GM19455 (cell line): ENCODE measurements around the gene CFAP53.
A peak's percentile ranks its signal among the peaks of the same experiment; 100 is the strongest.
"Not testable (repeated sequence)": the region's sequence is repeated elsewhere in the genome, so short reads cannot be mapped to it uniquely, and the experiment has no call there.

Experiments
- ATAC-seq: cut with Tn5 transposase; IDR thresholded peaks from one replicate; pipeline ENCODE4 v1.9.1; 2021; ENCODE audit not compliant: unreplicated experiment

The CFAP53 gene, protein sequence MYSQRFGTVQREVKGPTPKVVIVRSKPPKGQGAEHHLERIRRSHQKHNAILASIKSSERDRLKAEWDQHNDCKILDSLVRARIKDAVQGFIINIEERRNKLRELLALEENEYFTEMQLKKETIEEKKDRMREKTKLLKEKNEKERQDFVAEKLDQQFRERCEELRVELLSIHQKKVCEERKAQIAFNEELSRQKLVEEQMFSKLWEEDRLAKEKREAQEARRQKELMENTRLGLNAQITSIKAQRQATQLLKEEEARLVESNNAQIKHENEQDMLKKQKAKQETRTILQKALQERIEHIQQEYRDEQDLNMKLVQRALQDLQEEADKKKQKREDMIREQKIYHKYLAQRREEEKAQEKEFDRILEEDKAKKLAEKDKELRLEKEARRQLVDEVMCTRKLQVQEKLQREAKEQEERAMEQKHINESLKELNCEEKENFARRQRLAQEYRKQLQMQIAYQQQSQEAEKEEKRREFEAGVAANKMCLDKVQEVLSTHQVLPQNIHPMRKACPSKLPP

DNA sequence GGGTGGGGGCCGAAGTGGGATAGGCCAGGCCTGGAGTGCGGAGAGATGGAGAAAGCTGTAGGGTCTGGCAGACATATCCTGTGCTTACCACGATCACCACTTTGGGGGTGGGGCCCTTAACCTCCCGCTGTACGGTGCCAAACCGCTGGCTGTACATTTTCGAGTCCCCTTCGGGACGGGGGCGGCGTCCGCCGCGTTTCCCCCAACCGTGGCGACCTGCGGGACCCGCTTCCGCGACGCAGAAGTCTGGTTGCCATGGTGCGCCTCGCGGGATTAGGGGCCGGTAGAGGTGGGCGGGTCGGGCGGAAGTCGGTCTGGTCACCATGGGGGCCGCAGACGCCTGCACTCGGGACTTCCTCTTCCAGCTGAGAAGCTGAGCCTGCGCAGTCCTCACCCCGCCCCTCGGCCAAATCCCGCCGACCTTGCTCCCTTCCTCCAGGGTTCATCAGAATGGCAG lies at the start of gene CFAP53:
CFAP53 (minus strand) TSS at position 248 of the 457 bp plus-strand sequence; CDS start at position 157, 91 bp downstream.
- peak; percentile 60 for ATAC-seq

DNA sequence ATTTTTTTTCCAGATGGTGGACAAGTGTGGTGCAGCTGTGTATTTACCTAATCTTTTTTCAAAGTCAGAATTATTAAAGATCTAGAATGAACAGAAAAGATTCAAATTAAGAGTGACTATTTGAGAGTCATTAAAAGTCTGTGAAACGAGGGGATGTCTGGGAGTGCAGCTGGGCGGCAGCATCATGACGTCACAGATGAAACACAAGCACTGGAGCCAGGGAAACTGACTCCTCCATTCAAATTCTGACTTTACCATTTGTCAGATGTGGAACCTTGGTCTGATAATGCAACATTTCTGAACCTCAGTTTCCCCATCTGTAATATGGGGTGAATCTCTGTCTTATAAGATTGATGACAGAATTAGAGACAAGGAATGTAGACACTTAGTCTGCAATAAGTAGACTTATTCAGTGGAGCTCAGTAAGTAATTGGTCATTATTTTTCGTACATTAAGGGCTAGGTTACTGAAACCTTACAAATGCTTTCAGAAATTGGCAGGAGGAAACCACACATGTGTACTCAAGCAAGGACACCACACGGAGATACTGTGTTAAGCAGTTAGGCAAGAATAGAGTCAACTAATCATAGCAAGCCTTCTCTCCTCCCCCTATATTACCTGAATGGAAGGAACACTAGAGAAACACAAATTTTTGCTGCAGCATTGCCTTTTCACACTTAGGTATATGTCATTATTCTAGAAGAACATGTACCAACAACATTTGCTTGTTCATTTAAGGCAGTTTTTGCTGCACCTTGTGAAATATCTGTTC lies 49.0 kb upstream of the CFAP53 start:
- ATAC-seq, result peak; percentile 80

DNA sequence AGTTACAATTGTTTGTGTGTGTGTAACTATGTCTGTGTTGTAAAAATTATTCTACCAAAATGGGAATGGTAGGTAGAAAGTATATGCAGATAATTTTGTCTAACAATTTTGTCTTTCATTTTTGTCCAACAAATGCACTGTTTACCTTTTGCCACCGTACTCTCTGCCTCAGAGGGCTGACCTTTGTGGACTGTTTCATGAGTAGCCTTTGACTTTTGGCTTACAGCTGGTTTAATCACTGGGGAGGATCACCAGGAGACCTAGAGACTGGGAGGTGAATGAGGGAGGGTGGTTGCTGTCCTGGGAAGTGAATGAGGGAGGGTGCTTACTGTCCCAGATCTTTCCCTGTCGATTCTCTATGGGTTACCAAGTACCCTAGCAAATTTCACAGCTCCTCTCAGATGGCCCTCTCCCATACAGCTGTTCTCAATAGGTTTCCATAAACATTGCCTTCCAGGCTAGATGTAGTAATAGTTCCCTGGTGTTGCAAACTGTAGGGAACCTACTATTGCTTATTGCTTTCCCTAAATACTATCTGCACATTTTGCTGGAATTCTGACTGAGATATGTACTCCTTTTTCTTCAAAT lies 47.7 kb upstream of the CFAP53 start:
- ATAC-seq, result no peak

DNA sequence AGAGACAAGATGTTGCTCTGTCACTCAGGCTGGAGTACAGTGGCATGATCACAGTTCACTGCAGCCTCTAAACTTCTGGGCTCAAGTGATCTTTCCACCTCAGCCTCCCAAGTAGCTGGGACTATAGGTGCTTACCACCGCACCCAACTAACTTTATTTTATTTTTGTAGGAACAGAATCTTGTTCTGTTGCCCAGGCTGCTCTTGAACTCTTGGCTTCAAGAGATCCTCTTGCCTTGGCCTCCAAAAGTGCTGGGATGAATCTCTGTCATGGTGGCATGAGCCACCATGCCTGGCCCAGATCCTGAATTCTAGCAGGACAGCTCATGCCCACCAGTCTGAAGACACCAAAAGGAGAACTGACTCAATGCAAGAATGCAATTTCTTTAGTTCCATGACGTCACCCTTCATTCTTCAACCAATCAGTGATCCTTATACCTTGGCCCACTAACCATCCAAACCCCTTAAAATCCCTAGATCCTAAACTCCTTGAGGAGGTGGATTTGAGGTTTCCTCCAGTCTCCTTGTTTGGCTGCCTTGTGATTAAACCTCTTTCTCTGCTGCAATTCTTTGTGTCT lies 46.8 kb upstream of the CFAP53 start:
- peak; percentile 4 for ATAC-seq

DNA sequence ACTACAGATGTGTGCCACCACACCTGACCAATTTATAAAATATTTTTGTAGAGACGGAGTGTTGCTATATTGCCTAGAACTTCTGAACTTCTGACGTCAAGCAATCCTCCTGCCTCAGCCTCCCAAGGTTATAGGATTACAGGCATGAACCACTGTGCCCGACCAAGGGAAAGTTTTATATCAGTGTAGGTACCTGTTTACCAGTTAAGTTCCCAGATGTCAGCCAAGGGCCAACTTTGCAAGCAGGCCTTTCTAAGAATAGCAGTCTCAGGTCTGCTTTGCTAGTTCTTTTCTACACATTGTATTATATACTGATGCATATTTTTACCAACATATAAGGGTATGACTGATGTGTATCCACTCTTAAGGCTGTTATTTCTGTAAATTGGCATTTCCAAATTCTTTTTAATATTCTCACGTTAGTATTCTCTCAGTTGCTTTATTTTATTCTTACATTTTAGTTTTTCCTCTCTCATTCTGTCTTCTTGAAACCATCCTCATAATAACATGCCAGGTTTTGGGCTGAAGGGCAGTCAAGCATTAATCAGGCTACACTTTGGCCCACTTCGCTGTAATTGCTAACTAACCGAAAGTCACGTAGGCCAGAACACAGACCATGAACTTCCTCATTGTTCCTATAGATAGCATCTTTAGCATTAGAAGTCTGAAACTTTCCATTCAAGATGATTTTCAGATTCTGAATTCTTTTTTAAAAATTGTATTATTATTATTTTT lies 46.2 kb upstream of the CFAP53 start:
- peak; percentile 70 for ATAC-seq

DNA sequence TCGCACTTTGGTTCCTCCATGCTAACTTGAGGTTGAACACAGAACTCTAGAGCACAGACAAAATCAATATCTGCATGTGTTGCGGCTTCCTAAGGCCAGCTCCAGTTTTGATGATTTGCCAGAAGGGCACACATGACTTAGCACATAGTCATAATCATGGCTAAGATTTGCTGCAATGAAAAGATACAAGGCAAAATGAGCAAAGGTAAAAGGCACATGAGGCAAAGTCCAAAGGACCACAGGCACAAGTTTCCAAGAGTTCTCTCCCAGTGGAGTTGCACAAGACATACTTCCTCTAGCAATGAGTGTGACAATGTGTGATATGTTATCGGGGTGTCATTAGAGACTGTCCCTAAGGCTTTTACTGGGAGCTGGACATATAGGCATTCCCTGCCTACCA lies 45.4 kb upstream of the CFAP53 start:
- ATAC-seq, result no peak

DNA sequence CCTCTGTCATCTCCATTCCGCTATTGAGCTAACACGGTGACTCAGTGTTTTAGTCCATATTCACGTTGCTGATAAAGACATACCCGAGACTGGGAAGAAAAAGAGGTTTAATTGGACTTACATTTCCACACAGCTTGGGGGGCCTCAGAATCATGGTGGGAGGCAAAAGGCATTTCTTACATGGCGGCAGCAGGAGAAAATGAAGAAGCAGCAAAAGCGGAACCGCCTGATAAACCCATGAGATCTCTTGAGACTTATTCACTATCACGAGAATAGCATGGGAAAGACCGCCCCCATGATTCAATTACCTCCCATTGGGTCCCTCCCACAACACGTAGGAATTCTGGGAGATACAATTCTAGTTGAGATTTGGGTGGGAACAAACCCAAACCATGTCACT lies 43.8 kb upstream of the CFAP53 start:
- ATAC-seq, result no peak

DNA sequence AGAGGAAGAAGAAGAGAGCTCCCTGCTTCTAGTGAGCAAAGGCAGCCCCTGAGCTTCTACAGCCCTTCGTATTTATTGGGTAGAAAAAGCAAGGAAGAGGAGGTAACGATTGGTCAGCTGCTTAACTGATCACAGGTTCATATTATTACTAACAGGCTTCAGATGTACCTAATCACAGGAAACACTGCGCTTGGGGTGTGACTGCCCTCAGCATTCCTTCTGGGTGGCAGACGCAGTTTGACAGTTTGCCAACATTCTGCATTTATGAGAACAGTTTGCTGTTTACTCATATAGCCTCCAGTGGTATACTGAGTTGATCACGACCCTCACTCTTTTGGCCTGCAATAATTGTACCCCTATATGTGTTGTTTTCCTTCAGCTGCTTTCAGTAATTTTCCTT lies 42.6 kb upstream of the CFAP53 start:
- not testable (repeated sequence) for ATAC-seq

DNA sequence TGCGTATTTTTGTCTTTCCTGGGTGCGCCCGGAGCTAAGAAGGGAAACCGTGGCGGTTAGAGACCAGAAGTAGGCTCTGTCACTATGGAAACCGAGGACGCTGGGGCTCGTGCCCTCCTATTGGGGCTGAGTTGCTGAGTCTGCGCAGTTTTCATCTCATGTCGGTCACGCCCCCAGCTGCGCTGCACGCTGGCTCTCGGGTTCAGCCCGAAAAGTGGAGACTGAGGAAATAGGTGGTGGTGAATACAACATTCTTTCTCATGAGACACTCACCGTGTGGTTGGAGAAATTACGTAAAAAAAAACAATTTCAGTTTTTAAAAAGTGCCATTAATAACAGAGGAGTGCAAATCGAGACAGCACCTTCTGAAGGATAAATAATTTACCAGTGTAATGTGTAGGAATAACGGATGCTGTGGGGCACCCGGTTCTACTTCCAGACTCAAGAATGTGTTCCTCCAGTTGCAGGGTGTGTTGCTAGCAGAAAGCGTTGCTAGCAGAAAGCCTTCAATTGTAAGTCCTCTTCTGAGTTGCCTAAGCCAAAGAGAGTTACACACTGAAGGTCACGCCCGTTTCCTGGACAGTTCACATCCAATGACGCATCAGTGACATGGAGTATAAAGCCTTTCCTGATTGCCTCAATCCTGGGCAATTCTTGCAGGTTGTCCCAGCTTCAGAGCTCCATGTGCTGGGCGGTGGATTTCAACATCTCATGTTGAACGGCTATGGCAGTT lies 41.6 kb upstream of the CFAP53 start:
- peak; percentile 93 for ATAC-seq

DNA sequence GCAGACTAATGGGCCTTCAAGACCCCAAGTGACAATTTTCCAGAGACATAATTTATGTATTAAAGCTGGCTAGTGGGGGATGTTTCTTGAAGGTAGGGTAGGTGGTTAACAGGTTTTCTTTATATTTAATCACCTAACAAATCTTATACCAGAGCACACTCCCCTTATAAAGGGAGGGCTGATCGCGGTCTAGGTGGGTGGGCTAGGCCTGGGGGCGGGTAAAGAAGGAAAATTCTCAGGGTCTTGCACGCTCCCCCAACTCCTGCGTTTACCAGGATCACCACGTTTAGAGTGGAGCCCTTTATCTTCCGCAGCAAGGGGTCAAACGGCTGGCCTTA lies 41.1 kb upstream of the CFAP53 start:
- ATAC-seq, result no peak

DNA sequence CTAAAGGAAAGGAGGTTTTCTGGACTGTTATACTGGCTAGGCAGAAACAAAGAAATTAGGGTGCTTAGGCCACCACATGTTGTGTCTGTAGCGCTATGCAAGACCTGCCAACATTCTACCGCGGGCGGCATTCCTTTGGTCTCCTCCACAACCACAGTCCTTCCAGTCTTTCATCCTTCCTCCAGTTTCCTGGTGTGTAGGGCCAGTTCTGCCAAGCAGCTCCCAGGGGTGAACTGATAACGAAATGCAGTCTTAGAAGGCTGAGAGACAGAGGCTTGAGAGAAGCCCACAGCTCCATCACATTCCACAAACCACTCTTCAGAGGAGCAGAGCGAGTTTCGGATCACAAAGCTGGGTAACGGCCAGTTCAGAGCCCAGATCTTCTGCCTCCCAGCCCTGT lies 40.6 kb upstream of the CFAP53 start:
- ATAC-seq, result no peak

DNA sequence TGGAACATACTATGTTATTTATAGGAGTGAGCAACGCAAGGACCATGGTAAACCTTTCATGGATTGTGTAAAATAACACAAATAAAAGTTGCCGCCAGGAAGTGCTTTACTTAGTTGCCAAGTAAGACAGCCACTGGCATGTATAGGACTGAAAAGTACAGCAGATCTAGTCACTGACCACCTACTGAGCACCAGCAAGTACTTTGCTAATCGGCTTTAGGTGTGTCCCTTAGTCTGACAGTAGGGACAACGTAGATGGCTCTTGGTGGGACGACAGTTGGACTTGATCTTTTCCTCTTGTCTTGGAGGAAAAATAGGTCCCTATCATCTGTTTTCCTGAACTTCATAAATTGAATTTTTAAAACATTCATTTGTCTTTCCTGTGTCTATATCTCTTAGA lies 34.8 kb upstream of the CFAP53 start:
- no peak for ATAC-seq

DNA sequence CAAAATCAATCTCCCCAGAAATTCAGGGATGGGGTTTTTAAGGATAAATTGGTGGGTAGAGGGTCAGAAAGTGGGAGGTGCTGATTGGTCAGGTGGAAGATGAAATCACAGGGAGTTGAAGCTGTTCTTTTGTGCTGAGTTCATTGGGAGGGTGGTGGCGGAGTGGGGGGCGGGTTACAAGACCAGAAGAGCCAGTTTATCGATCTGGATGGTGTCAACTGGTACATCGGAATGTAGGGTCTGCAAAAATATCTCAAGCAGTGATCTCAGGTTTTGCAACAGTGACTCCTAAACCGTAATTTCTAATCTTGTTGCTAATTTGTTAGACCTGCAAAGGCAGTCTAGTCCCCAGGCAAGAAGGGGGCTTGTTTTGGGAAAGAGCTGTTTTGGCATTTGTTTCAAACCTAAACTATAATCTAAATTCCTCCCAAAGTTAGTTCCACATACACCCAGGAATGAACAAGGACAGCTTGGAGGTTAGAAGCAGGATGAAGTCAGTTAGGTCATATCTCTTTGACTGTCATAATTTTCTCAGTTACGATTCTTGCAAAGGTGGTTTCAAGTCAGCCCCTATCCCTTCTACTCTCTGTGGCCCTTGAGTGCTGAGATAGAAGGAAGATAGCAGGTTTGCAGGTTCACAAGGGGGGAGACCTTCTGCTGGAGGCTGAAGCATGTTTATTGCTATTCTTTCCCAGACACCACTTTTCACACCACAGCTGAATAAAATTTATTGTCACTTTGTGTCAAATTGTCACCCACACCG lies 33.5 kb upstream of the CFAP53 start:
- ATAC-seq, result no peak

DNA sequence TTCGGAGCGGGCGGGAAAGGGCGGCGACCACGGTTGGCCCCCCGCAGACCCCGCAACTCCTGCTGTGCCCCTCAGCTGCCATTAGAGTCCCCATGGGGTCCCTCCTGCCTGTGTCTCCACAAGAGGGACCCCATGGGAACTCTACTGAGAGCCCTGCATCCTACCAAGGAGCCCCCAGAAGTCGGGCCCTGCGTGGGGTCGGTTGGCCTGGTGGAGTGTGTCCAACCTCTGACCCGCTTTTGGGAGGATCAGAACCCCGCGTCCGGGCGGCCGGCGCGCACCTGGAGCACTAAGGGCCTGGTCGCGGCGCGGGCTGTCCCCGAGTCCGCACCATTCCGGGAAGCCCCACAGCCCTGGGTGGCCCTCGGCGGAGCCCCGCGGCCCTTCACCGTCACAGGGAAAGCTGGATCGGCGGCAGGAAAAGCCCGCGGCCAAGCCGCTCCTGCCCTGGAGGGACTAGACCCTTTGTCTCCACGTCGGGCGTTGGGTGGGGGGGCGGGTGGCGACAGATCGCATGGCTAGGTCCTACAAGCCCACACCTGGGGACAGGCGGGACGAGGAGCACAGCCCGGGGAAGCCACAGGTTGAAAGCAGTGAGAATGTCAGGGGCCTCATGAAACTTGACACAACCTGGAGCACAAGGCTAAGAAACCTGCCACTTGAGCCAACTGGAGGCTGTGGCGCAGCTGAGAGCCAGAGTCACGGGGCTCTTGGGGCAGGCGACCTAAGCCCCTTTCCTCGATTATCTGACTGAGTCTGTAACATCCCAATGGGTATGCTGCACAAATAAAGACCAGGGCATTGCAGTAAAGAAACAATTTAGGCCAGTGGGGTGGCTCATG lies 32.4 kb upstream of the CFAP53 start:
- no peak for ATAC-seq

DNA sequence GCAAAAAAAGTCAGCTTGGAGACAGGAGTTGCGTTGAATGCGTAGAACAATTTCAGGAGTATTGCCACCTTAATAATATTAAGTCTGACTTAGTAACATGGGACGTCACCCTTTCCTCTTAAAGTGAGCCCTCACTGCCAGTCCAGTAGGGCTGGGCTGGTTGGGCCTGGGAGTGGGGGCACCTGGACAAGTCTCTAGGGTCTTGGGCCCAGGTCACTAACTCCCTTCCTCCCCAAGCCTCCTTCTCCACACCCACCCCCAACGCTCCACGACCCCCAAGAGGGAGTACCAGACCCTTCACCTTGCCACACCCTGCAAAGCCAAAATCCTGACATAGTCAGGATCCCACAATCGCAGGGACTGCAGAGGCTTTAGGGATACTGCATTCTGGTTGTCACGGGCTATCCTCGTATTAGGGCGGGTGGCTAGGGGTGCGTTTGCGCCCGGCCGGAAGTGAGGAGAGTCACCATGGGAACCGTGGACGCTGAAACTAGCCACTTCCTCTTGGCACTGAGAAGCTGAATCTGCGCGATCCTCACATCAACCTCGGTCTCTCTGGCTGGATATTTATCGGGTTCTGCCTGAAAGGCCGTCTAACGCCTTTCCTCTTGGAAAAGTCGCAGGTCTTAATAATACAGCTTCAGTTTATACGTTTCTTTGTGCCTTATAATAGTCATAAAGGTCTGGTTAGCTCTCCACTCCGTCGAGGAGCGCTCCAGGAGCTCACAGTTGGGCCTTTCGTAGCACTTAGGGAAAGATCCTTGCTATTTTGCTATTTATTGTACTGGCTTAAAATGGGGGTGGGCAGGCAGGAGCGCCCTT lies 31.5 kb upstream of the CFAP53 start:
- ATAC-seq, result peak; percentile 99

DNA sequence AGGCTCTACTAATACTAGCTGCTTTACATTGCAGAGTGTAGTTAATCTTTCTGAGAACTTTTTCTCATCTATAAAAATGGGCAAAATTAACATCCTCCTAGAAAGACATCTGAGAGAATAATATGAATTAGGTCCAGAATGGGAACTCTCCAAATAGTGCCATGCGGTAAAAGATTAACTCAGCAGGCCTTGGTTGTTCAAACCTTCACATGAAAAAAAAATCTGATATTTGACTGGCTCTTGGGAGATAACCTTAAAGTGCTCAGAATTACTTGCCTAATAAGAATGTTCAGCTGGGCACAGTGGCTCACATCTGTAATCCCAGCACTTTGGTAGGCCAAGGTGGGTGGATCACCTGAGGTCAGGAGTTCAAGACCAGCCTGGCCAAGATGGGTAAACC lies 26.7 kb upstream of the CFAP53 start:
- ATAC-seq, result no peak

DNA sequence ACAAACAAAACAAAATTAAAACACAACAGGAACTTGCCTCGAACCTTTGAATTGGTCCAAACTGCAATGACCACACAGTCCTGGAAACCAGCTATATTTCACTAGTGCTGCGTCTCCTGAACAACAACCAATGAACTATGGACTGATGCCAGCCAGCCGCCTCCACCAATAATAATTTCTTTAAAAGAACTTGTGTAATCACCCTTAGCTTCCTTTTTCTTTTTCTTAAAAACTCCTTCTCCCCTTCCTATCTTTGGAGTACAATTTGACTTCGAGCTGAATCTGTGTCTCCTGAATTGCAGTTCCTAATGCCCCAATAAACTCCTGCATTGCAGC lies 22.8 kb upstream of the CFAP53 start:
- no peak for ATAC-seq
